Gastrocnemius medialis (tissue), 4 donors: Measurements from ENCODE around the gene EED. TPM values are rescaled to one million over a fixed set of nuclear protein-coding genes. Genes with fewer than 3 reads are reported as not detected.

Experiments used
- ATAC-seq, 2 donors: fragments of 150-250 bp; one replicate each; pipeline ENCODE4 v1.9.1; 2016
- DNase-seq, 2 donors: peaks; one replicate each; pipeline ENCODE4 v3.0.0-alpha.2; 2019
- H3K27ac ChIP-seq, 4 donors: fragments of 200-600 bp; sonication (generic); 1 replicate in 1 of 4; 2 replicates in 3 of 4; pipeline ENCODE4 v1.5.1; 2016 to 2018; ENCODE audit warnings: mild to moderate bottlenecking in 2 of 4, moderate library complexity in 1 of 4
- H3K27me3 ChIP-seq, 3 donors: fragments of 200-600 bp; sonication (generic) in 2 of 3; 1 replicate in 1 of 3; 2 replicates in 2 of 3; pipeline versions ENCODE4 v1.5.1 to v1.6.0; 2016 to 2019; ENCODE audit warnings: mild to moderate bottlenecking in 1 of 3, moderate library complexity in 1 of 3
- H3K36me3 ChIP-seq, 2 donors: fragments of 200-600 bp; sonication (generic) in 1 of 2; one replicate each; pipeline ENCODE4 v1.5.1; 2017 to 2018
- H3K4me1 ChIP-seq, 2 donors: fragments of 200-600 bp; sonication (generic) in 1 of 2; one replicate each; pipeline ENCODE4 v1.5.1; 2016 to 2017; ENCODE audit warnings: mild to moderate bottlenecking in 2 of 2
- H3K4me3 ChIP-seq, 4 donors: fragments of 200-600 bp; sonication (generic) in 3 of 4; 1 replicate in 1 of 4; 2 replicates in 3 of 4; pipeline ENCODE4 v1.5.1; 2016 to 2019; ENCODE audit warnings: mild to moderate bottlenecking in 2 of 4
- H3K9me3 ChIP-seq, 3 donors: fragments of 200-600 bp; sonication (generic) in 2 of 3; 1 replicate in 1 of 3; 2 replicates in 2 of 3; pipeline ENCODE4 v1.5.1; 2016 to 2019
- POLR2A ChIP-seq, 2 donors: fragments of 450-650 bp; IDR thresholded peaks; one replicate each; pipeline ENCODE4 v1.6.1; 2017; ENCODE audit warnings: antibody characterized with exemption in 2 of 2, mild to moderate bottlenecking in 2 of 2, moderate library complexity in 2 of 2
- in situ Hi-C, 4 donors: fragments of 200-750 bp; cut with MboI; loops; one replicate each; pipeline versions ENCODE4 v1.15.0 to v1.8.0; 2017; ENCODE audit warnings: low sequenced_read_pairs in 4 of 4
- intact Hi-C: fragments of 100-400 bp; cut with DNase I; formaldehyde crosslinking; loops from one replicate; pipeline ENCODE4 v1.15.1; 2023; ENCODE audit warnings: low total_unique reads
- total RNA-seq, 4 donors: library from RNA; depleted of rRNA; stranded (reverse); fragments of >200 nt; gene quantifications; one replicate each; pipeline versions ENCODE4 v1.1.0 to v1.2.3, GENCODE V29; 2016
- TF ChIP-seq, protein P1 (sequence below), 5 experiments: fragments of 450-650 bp in 3 of 5; fragments of 200-600 bp in 2 of 5; sonication (generic) in 2 of 5; IDR thresholded peaks in 4 of 5; conservative IDR thresholded peaks in 1 of 5; 1 replicate in 4 of 5; 2 replicates in 1 of 5; pipeline ENCODE4 v1.5.1; 2016 to 2019; ENCODE audit warnings: antibody characterized with exemption in 5 of 5, mild to moderate bottlenecking in 3 of 5, moderate library complexity in 3 of 5

The EED gene
- total RNA-seq, 4 donors from 2014 or later = 5.2 to 12.1 (median 8.5) TPM

DNA sequence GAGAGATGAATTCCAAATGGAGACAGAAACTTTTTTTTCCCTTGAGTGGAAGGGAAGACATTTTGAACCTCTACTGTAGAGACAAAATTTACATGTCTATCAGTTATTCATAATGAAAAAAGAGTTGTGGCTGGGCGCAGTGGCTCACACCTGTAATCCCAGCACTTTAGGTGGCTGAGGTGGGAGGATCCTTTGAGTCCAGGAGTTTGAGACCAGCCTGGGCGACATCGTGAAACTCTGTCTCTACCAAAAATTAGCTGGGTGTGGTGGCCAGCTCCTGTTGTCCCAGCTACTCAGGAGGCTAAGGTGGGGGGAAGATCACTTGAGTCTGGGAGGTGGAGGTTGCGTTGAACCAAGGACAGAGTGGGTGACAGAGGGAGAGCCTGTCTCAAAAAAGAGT lies 4.1 kb downstream of the EED start:
- in situ Hi-C loops (loop anchor here in 1 of 4 donors (25.0 kb wide), 1 partner anchor 636 kb away; no protein-coding TSS in a partner anchor), intact Hi-C loops (loop anchor here (5.0 to 10.0 kb wide), 4 partner anchors 426 to 706 kb away; partner anchors contain the start of genes FZD4, ME3 and TMEM126A)
- ATAC-seq (no peak), DNase-seq (no peak)
- Histone ChIP-seq H3K36me3 (no peaks in the 10 kb centered on the region), H3K9me3 (no peaks in the 10 kb centered on the region), H3K4me1 (peaks cover 15 to 36% of the 10 kb centered on the region in 2 donors), H3K4me3 (no peak overlapping the region), H3K27ac (no peak overlapping the region), H3K27me3 (no peaks in the 10 kb centered on the region)
- TF ChIP-seq POLR2A (IDR thresholded peaks at IDR 0.05) = no peak
- TF ChIP-seq, protein P1, sequence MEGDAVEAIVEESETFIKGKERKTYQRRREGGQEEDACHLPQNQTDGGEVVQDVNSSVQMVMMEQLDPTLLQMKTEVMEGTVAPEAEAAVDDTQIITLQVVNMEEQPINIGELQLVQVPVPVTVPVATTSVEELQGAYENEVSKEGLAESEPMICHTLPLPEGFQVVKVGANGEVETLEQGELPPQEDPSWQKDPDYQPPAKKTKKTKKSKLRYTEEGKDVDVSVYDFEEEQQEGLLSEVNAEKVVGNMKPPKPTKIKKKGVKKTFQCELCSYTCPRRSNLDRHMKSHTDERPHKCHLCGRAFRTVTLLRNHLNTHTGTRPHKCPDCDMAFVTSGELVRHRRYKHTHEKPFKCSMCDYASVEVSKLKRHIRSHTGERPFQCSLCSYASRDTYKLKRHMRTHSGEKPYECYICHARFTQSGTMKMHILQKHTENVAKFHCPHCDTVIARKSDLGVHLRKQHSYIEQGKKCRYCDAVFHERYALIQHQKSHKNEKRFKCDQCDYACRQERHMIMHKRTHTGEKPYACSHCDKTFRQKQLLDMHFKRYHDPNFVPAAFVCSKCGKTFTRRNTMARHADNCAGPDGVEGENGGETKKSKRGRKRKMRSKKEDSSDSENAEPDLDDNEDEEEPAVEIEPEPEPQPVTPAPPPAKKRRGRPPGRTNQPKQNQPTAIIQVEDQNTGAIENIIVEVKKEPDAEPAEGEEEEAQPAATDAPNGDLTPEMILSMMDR (IDR thresholded peaks at IDR 0.05 in 4 of 5, conservative IDR thresholded peaks at IDR 0.05 in 1 of 5) = no peak

DNA sequence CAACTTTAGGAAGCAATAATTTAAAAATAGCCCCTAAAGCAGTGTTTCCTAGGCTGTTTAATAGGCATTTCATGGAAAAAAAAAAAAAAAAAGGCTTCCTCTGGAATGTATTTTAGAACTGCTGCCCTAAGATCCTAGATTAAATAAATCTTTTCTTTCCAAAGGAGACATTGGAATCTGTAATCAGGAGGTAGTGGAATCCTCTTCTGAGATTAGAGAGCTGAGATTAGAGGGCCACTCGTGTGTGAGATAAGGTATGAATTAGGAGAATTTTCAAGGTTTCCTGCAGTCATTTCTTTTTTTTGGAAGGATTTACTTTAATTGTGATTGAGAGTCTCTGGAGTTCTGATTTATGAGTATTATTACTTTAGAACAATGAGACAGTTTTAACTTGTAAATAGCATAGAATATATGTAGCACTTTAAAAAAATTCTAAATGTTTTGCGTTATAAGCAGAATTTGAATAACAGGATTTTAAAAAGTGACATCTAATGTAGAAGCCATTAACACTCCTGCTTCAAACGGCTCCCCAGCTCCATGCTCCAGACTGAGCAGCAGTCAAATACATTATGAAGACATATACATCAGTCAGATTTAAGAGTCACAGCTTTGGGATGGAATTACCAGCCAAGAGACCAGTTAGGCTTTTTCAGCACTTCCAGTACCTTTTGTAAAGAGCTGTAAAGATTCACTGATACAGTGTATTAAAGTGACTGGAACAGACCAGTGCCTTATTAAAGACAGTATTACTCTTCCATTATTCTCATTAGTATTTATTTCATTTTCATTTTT lies 5.0 kb downstream of the EED start:
- Histone ChIP-seq H3K27ac (no peak overlapping the region), H3K4me3 (no peak overlapping the region), H3K36me3 (no peaks in the 10 kb centered on the region), H3K27me3 (no peaks in the 10 kb centered on the region), H3K9me3 (no peaks in the 10 kb centered on the region), H3K4me1 (peaks cover 15 to 31% of the 10 kb centered on the region in 2 donors)
- intact Hi-C loops (loop anchor here (5.0 to 10.0 kb wide), 4 partner anchors 425 to 705 kb away; partner anchors contain the start of genes FZD4, ME3 and TMEM126A), in situ Hi-C loops (loop anchor here in 1 of 4 donors (25.0 kb wide), 1 partner anchor 637 kb away; no protein-coding TSS in a partner anchor)
- ATAC-seq (no peak), DNase-seq (no peak)
- TF ChIP-seq POLR2A (IDR thresholded peaks at IDR 0.05) = no peak
- TF ChIP-seq, protein P1 (IDR thresholded peaks at IDR 0.05 in 4 of 5, conservative IDR thresholded peaks at IDR 0.05 in 1 of 5) = no peak

DNA sequence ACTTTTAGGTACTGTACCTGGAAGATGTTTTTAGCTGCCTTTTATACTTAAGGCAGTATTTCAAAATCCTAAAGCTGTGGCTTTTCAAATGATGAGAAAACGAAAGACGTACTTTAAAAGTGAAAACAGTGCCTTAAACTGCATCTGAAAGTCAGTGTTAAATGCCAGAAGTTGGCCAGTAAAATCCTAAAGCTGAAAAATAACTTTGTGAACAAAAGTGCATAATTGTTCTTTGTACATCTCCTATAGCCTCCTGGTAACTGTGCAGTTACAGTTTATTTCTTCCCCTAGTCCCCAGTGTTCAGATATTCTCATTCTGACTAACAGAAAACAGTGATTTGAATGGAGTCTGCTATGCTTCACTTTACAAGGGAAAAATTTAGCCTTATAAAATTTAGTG lies 6.8 kb downstream of the EED start:
- TF ChIP-seq POLR2A (IDR thresholded peaks at IDR 0.05) = no peak
- TF ChIP-seq, protein P1 (IDR thresholded peaks at IDR 0.05 in 4 of 5, conservative IDR thresholded peaks at IDR 0.05 in 1 of 5) = no peak
- Histone ChIP-seq H3K9me3 (no peaks in the 10 kb centered on the region), H3K27me3 (no peaks in the 10 kb centered on the region), H3K4me1 (peaks cover 8 to 24% of the 10 kb centered on the region in 2 donors), H3K4me3 (no peak overlapping the region), H3K36me3 (no peaks in the 10 kb centered on the region), H3K27ac (no peak overlapping the region)
- no peak for DNase-seq
- intact Hi-C loops (no loop called here), in situ Hi-C loops (no loop called here)
- ATAC-seq = no peak

DNA sequence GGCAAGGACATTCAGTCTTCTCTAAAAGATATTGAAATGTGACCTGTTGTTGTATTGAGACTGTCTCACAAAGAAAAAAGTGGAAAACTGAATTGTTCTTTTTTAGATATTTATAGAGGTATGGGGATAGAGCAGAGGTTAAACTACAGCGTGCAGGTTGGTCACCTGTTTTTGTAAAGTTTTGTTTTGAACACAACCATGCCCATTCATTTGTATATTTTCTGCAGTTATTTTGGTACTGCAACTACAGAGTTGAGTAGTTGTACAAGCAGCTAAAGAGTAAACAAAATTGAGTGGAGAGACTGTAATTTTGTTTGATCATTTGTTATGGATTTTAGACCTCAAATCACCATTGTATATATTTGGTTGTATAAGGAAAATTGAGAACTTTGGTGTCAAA lies 11.3 kb downstream of the EED start:
- Histone ChIP-seq H3K27me3 (no peaks in the 10 kb centered on the region), H3K4me1 (no peaks in the 10 kb centered on the region), H3K36me3 (peaks cover 0 to 9% of the 10 kb centered on the region in 2 donors), H3K4me3 (no peak overlapping the region), H3K27ac (no peak overlapping the region), H3K9me3 (no peaks in the 10 kb centered on the region)
- DNase-seq = no peak
- no peak for ATAC-seq
- in situ Hi-C loops = no loop called here
- TF ChIP-seq POLR2A (IDR thresholded peaks at IDR 0.05) = no peak
- TF ChIP-seq, protein P1 (IDR thresholded peaks at IDR 0.05 in 4 of 5, conservative IDR thresholded peaks at IDR 0.05 in 1 of 5) = no peak
- intact Hi-C loops = no loop called here
